ENCODE data around the gene NDNF. TPM values are rescaled to one million over a fixed set of nuclear protein-coding genes. Genes with fewer than 3 reads are reported as not detected.
A peak's percentile ranks its signal among the peaks of the same experiment; 100 is the strongest.

NDNF gene
- total RNA-seq, 3 donors from 2014 or later, result 9.0 to 11.8 (median 10.3) TPM

GRCh38 chr4:121062521-121062920 lies 9.8 kb downstream of the NDNF start:
- DNase-seq (no peak), ATAC-seq (peak; percentile 18)
- no peak overlapping the region for H3K4me3 ChIP-seq
- intact Hi-C loops (cut with DNase I, micrococcal nuclease), result no loop called here
- no peaks in the 10 kb centered on the region for H3K36me3 ChIP-seq (ENCODE audit: low read depth)
- no peaks in the 10 kb centered on the region for H3K4me1 ChIP-seq (ENCODE audit: low read depth)
- no peaks in the 10 kb centered on the region for H3K9me3 ChIP-seq
- TF ChIP-seq CTCF (IDR thresholded peaks at IDR 0.05), result no peak

GRCh38 chr4:121061861-121062260 lies 10.5 kb downstream of the NDNF start:
- Histone ChIP-seq H3K4me3 (no peak overlapping the region), H3K36me3 (ENCODE audit: low read depth) (no peaks in the 10 kb centered on the region), H3K9me3 (no peaks in the 10 kb centered on the region), H3K4me1 (ENCODE audit: low read depth) (no peaks in the 10 kb centered on the region)
- no peak for DNase-seq
- intact Hi-C loops (cut with DNase I, micrococcal nuclease), result no loop called here
- no peak for TF ChIP-seq CTCF (IDR thresholded peaks at IDR 0.05)
- no peak for ATAC-seq

- Histone ChIP-seq H3K9me3 (no peaks in the 10 kb centered on the region), H3K4me3 (no peak overlapping the region), H3K36me3 (ENCODE audit: low read depth) (no peaks in the 10 kb centered on the region), H3K4me1 (ENCODE audit: low read depth) (no peaks in the 10 kb centered on the region)
- no peak for ATAC-seq
- intact Hi-C loops (cut with DNase I, micrococcal nuclease), result no loop called here
- TF ChIP-seq CTCF (IDR thresholded peaks at IDR 0.05), result no peak
- no peak for DNase-seq
Observed at GRCh38 chr4:121061215-121061614, 11.1 kb downstream of the NDNF start.

- TF ChIP-seq CTCF (IDR thresholded peaks at IDR 0.05), result no peak
- Histone ChIP-seq H3K4me3 (no peak overlapping the region), H3K4me1 (ENCODE audit: low read depth) (peaks cover 5% of the 10 kb centered on the region), H3K36me3 (ENCODE audit: low read depth) (no peaks in the 10 kb centered on the region), H3K9me3 (no peaks in the 10 kb centered on the region)
- no peak for ATAC-seq
- no peak for DNase-seq
- intact Hi-C loops (cut with DNase I, micrococcal nuclease), result no loop called here
Observed at GRCh38 chr4:121057466-121057922, 14.8 kb downstream of the NDNF start.

GRCh38 chr4:121056066-121056465 lies 16.3 kb downstream of the NDNF start:
- intact Hi-C loops (cut with DNase I, micrococcal nuclease), result no loop called here
- Histone ChIP-seq H3K4me3 (no peak overlapping the region), H3K4me1 (ENCODE audit: low read depth) (peaks cover 5% of the 10 kb centered on the region), H3K9me3 (no peaks in the 10 kb centered on the region), H3K36me3 (ENCODE audit: low read depth) (no peaks in the 10 kb centered on the region)
- TF ChIP-seq CTCF (IDR thresholded peaks at IDR 0.05), result no peak
- ATAC-seq (no peak), DNase-seq (no peak)

- no peak for DNase-seq
- intact Hi-C loops (cut with DNase I, micrococcal nuclease), result no loop called here
- Histone ChIP-seq H3K4me3 (no peak overlapping the region), H3K36me3 (ENCODE audit: low read depth) (no peaks in the 10 kb centered on the region), H3K9me3 (no peaks in the 10 kb centered on the region), H3K4me1 (ENCODE audit: low read depth) (peaks cover 5% of the 10 kb centered on the region)
- no peak for ATAC-seq
- TF ChIP-seq CTCF (IDR thresholded peaks at IDR 0.05), result no peak
Observed at GRCh38 chr4:121054373-121054772, 18.0 kb downstream of the NDNF start.
